GM23248 (cell line): ENCODE data around the gene GALNT7.

ENCODE experiments used
- EZH2 ChIP-seq: fragments of 200-600 bp; sonication (generic); IDR thresholded peaks from 2 replicates; pipeline ENCODE4 v1.6.1; 2018; ENCODE audit warnings: antibody characterized with exemption, mild to moderate bottlenecking; ENCODE audit not compliant: insufficient read depth, poor library complexity, severe bottlenecking
- EZH2phosphoT487 ChIP-seq: fragments of 200-600 bp; sonication (generic); IDR thresholded peaks from 2 replicates; pipeline ENCODE4 v1.6.1; 2018; ENCODE audit warnings: antibody characterized with exemption, moderate library complexity, mild to moderate bottlenecking, low read depth; ENCODE audit not compliant: insufficient read depth

GRCh38 chr4:173151496-173151895 is 17.1 kb upstream of the GALNT7 start:
- TF ChIP-seq EZH2 (no peak), EZH2phosphoT487 (no peak)
